GM19372 (cell line): ENCODE data around the gene NOL3.

ENCODE experiments used
- ATAC-seq: cut with Tn5 transposase; IDR thresholded peaks from one replicate; pipeline ENCODE4 v1.9.1; 2021; ENCODE audit warnings: mild to moderate bottlenecking, low read depth, moderate library complexity; ENCODE audit not compliant: unreplicated experiment

NOL3 gene

GRCh38 chr16:67202426-67202825, 32.1 kb downstream of the NOL3 start:
- ATAC-seq = no peak

DNA sequence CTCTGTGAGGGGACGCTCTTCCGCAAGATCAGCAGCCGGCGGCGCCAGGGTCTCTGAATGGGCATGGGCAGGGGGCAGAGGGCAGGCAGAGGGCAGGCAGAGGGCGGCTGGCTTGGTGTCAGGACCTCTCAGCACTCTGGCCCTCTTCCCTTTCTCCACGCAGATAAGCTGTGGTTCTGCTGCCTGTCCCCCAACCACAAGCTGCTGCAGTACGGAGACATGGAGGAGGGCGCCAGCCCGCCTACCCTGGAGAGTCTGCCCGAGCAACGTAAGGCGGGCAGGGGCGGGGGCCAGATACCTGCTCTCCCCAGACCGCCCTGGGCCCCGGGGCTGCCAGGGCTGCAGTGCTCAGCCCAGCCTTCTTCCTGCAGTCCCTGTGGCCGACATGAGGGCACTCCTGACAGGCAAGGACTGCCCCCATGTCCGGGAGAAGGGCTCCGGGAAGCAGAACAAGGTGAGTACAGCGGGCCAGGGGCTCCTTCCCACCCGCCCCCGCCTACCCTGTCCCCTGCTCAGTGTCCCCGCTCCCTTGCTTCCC, 32.7 kb downstream of the NOL3 start:
- no peak for ATAC-seq

- no peak for ATAC-seq
Measured at GRCh38 chr16:67204076-67204475, 33.7 kb downstream of the NOL3 start.

DNA sequence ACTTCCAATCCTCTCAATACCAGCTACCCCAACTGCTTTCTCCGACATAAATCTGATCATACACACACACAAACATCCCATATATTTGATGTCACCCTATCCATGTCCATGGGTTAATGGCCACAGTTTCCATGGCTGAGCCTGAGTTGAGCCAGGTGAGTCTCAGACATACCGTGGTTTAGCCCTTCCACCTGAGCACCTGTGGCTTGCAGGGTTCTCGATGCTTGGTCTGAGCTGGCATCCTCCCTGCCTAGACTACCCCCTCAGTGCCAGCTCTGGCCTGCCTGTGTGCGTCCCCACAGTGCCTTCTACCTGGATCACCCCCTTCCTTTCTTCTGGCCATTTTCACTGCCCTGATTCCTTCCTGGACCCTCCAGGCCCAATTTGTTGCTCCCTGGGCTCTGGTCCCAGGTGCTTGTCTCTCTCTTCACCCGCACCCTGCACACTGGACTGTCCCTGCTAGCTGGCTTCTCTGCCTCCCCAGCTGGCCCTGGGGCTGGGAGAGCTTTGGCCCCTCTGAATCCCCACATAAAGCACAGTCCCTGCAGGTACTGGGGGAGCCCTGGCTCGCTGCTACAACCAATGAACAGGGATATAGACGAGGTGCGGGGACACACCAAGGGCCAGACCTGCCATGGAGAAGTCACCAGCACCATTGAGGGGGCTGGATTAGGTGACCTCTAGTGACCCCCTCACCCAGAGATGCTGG, 35.9 kb downstream of the NOL3 start:
- ATAC-seq = no peak

DNA sequence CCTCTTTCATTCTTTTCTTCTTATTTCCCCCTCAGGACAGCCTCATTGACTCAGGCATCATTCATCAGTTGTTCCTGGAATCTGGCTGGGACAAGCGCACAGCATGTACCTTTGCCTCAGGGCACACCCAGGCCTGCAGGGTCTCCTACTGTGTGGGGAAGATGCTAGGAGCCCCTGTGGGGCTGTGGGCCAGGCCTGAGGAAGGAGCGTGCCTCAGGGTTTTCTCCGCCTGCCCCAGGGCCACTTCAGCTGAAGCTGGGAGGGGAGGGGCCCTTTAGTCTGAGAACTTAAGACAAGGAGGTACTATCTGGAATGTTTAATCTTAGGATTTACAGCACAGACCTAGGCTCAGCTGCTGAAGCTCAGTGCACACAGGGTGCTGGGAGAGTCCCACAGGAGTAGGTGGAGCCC, 36.5 kb downstream of the NOL3 start:
- ATAC-seq = no peak

DNA sequence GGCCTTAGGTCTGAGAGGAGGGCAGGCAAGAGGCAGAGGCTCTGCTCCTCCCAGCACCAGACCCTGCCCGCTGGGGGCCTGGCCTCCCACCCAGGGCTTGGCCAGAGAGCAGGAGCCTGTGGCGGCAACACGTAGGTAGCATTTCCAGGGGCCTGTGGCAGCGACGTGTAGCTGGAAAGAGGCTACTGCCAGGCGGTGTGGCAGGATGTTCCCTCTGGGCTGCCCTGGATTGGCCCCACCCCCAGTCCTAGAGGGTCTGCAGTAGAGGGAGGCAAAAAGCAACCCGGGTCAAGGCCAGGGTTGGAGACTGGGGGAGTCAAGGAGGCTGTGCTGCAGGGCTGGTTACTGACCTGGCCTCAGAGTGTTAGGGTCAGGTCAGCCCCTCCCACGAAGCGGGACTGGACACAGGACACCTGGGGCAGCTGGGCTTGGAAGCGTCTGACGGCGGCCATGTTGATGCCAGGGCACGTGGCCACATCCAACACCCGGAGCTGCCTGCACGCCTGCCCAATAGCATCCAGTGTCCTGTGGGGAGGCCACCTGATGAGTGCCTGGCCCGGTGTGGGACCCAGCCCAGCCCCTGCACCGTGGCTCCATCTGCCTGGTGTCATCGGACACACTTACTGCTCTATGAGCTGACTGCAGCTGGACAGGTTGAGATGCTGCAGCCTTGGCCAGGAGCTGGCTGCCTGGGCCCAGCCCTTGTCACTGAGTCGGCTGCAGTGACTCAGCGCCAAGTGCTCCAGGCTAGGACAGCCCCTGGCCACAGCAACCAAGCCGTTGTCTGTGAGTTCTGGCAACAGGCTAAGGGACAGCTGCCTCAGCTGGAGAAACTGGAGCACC, 37.1 kb downstream of the NOL3 start:
- no peak for ATAC-seq

DNA sequence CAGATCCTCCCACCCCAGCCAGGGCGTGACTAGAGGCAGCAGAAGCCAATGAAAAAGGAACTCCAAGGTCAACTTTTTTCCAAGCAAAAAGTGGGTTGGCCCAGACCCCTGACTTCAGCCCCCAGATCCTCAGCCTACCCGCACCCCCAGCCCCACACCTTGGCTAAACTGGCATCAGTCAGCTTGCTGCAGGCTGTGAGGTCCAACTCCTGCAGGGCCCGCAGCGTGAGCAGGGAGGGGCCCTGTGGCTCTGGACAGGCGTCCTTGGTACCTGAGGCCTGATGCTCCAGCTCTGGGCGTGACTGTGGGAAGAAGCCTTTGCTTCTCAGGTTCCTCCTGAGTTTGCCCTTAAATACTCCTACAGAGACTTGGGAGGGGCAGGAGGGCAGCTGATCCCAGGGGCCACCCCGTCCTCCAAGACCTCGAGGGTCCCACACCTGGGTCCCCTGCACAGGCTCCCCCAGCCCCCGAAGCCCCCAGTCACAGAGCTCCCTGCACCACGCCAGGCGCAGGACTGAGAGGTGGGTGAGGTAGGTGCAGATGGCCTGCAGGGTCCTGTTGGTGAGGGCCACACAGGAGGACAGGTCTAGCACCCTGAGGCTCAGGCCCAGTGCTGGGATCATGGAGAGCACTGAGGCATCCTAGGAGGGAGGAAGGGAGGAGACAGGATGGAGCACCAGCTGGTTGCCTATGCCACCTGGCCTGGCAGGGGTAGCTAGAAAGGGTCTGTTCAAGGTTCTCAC, 38.0 kb downstream of the NOL3 start:
- ATAC-seq = no peak

DNA sequence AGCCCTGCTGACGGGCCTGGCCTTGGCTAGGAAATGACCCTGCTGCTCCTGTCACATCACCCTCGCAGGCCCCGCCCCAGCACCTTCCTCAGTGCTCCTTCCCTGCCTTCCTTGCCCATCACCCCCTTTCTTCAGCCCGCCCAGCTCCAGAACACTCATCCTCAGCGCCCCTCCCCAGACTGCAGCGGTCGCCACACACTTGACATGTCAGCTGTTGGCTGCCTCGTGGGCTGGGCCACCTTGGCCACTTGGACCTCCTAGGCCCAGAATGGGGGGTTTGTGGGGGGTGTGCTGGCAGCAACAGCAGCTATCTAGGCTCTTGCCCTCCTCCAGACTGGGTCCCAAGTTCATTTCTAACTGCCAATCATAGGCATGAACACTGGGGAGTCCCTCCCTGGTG, 39.2 kb downstream of the NOL3 start:
- no peak for ATAC-seq

GRCh38 chr16:67210069-67210937, 40.0 kb downstream of the NOL3 start:
- no peak for ATAC-seq

DNA sequence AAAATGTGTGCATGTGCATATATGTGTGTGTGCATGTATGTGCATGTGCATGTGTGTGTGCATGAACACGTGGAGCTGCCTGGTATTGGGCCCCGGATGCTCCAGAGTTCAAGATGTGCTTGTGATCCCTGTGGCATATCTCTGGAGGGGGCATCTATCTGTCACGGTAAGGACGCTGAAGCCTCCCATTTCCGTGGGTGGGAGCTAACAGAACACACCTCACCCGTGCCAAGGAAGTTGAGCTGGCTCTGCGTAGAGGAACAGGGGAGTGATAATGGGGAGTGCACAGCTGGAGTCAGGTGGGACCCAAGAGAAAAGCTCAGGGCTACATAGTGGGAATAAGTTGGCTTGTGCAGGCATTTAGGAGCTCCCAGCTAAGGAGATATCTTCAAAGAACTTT, 41.3 kb downstream of the NOL3 start:
- ATAC-seq = no peak

DNA sequence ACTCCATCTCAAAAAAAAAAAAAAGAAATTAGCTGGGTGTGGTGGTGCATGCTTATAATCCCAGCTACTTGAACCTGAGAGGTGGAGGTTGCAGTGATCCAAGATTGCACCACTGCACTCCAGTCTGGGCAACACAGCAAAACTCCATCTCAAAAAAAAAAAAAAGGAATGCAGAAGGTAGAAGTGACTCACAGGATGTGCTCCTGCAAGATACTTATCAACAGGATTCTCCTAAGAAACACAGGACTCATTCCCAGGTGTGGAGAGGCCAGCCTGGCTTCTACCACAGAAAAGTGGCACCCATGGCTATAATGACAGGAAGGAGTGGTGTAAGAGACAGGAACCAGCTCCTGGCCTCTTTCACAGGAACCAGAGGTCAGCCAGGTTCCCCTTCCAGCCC, 42.4 kb downstream of the NOL3 start:
- ATAC-seq = no peak

GRCh38 chr16:67213197-67214019, 43.1 kb downstream of the NOL3 start:
- no peak for ATAC-seq

DNA sequence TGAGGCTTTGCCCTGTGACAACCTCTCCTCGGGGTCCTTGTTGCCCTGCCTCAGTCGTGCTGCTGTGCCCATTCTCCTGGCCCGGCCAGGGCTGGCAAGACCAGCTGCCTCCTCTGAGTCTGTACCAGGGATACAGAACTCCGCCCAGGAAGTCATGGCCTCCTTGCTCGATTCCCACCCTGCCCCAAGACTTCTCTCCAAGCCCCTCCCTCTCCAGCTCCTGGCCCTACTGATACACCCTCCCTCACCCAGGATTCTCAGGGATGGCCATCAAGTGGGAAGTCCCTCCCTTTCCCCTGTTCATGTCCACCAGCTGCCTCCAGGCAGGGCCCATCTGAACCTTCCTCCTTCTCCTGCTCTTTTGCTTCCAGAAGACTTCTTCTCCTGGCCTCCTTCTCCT, 45.4 kb downstream of the NOL3 start:
- no peak for ATAC-seq

GRCh38 chr16:67216612-67217490, 46.5 kb downstream of the NOL3 start:
- ATAC-seq = no peak

DNA sequence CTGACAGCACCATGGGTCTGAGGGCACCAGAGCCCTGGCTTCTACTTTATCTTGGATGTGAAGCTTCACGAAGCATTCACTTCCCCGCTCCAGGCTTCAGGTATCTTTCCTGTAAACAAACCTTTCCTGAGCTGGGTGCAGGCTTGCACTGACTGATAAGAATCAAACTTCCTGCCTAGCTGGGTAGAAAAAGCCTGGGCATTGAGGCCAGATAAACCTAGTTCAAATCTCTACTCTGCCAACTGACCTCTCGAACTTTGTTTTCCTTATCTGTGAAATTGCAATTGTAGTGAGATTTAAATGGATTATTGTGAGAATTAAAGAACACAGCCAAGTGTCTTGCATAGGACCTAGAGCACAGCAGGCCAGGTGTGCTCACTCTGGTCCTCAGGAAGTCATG, 53.7 kb downstream of the NOL3 start:
- ATAC-seq = no peak
